HepG2 (cell line): ENCODE results near the gene EFHC2. TPM values are rescaled to one million over a fixed set of nuclear protein-coding genes. Genes with fewer than 3 reads are reported as not detected.

Source experiments
- ATAC-seq: fragments of 200-7000 bp; cut with Tn5 transposase; 3 replicates; pipeline ENCODE4 v1.9.1; 2020; ENCODE audit warnings: mild to moderate bottlenecking, moderate library complexity
- BruUV-seq: library from RNA; stranded (reverse); fragments of 400-500 nt; replicated peaks from 2 replicates; lab custom pipeline; 2021; lab: Mats Ljungman, UMichigan
- CTCF ChIA-PET: fragments of 300-600 bp; formaldehyde crosslinking; extraction: SDS; loops from one replicate; lab custom pipeline; 2021; ENCODE audit warnings: low total read pairs, inconsistent platforms, low intra/inter-chr PET ratio; lab: Yijun Ruan, JAX
- POLR2A ChIA-PET: fragments of 350-600 bp; sonication (Branson Sonifier 250); formaldehyde crosslinking; loops from one replicate; lab custom pipeline; 2020; ENCODE audit warnings: antibody characterized with exemption, inconsistent platforms; lab: Yijun Ruan, JAX
- DNase-seq: peaks from one replicate; pipeline ENCODE4 v3.0.0-alpha.2; 2015; ENCODE audit warnings: low spot score
- FAIRE-seq: peaks from 3 replicates; lab custom pipeline; 2011; peaks lifted over from hg19 to GRCh38; lab: Jason Lieb, UNC
- H2AFZ ChIP-seq: one replicate; pipeline ENCODE4 v1.6.1; 2011; ENCODE audit warnings: low read length, inconsistent platforms
- H3K27ac ChIP-seq: fragments of 300-600 bp; 3 replicates; pipeline ENCODE4 v1.8.0; 2011; ENCODE audit warnings: mixed run types, mild to moderate bottlenecking, mixed read lengths, low read length, inconsistent platforms; ENCODE audit not compliant: insufficient read depth; ENCODE audit errors: extremely low read length
- H3K27me3 ChIP-seq, 2 experiments: fragments of 200-600 bp in 1 of 2; 2 replicates in 1 of 2; 3 replicates in 1 of 2; pipeline versions ENCODE4 v1.6.0 to v1.8.0; 2011; ENCODE audit warnings: low read length in 2 of 2, mild to moderate bottlenecking in 2 of 2, moderate library complexity in 2 of 2, inconsistent platforms in 1 of 2; ENCODE audit not compliant: insufficient read depth in 2 of 2, control insufficient read depth in 1 of 2
- H3K36me3 ChIP-seq, 2 experiments: fragments of 200-600 bp in 1 of 2; replicated peaks in 1 of 2; 2 replicates in 1 of 2; 3 replicates in 1 of 2; pipeline versions ENCODE4 v1.5.1 to v1.8.0; 2011; ENCODE audit warnings: low read length in 2 of 2, inconsistent platforms in 1 of 2; ENCODE audit not compliant: insufficient read depth in 2 of 2, control insufficient read depth in 1 of 2
- H3K4me1 ChIP-seq: 2 replicates; pipeline ENCODE4 v1.5.1; 2012; ENCODE audit warnings: low read length, inconsistent platforms; ENCODE audit not compliant: insufficient read depth
- H3K4me2 ChIP-seq: 2 replicates; pipeline ENCODE4 v1.6.0; 2011; ENCODE audit warnings: low read depth, low read length, inconsistent platforms
- H3K4me3 ChIP-seq, 3 experiments: fragments of 200-600 bp in 1 of 3; sonication (generic), shearing (Covaris generic) in 1 of 3; replicated peaks in 1 of 3; 2 replicates each; pipeline ENCODE4 v1.5.1; 2011 to 2016; ENCODE audit warnings: low read length in 3 of 3, inconsistent platforms in 2 of 3, low read depth in 2 of 3, mild to moderate bottlenecking in 2 of 3, control low read depth in 1 of 3, mixed read lengths in 1 of 3; ENCODE audit not compliant: insufficient read depth in 1 of 3
- H3K79me2 ChIP-seq: one replicate; pipeline ENCODE4 v1.6.1; 2011; ENCODE audit warnings: low read length, inconsistent platforms; ENCODE audit not compliant: insufficient read depth
- H3K9ac ChIP-seq: 2 replicates; pipeline ENCODE4 v1.6.0; 2011; ENCODE audit warnings: mild to moderate bottlenecking, low read depth, low read length, inconsistent platforms; ENCODE audit not compliant: insufficient read depth
- H3K9me3 ChIP-seq: 2 replicates; pipeline ENCODE4 v1.5.1; 2012; ENCODE audit warnings: mild to moderate bottlenecking, low read length
- H4K20me1 ChIP-seq: 2 replicates; pipeline ENCODE4 v1.6.0; 2011; ENCODE audit warnings: inconsistent platforms, mild to moderate bottlenecking, low read length, moderate library complexity; ENCODE audit not compliant: insufficient read depth
- FOXA3 ChIP-seq: IDR thresholded peaks from 2 replicates; pipeline ENCODE4 v1.6.1; 2016; ENCODE audit warnings: missing genetic modification reagents, missing compliant biosample characterization
- SIX4 ChIP-seq: sonication (generic); formaldehyde crosslinking; IDR thresholded peaks from 2 replicates; pipeline ENCODE4 v1.4.0; 2020; ENCODE audit warnings: missing genetic modification reagents
- ZNF781 ChIP-seq: sonication (generic); formaldehyde crosslinking; IDR thresholded peaks from 2 replicates; pipeline ENCODE4 v1.5.1; 2020; ENCODE audit warnings: borderline replicate concordance, mild to moderate bottlenecking, missing genetic modification reagents; ENCODE audit errors: not compliant biosample characterization
- ZNF83 ChIP-seq: sonication (generic); formaldehyde crosslinking; IDR thresholded peaks from 2 replicates; pipeline ENCODE4 v1.4.0; 2020; ENCODE audit warnings: missing genetic modification reagents, mild to moderate bottlenecking, borderline replicate concordance
- WGBS: methylation state at CpG from one replicate; pipeline ENCODE4 v1.1.6; 2017; ENCODE audit warnings: low lambda C conversion rate; 5-methylcytosine and 5-hydroxymethylcytosine counted together
- in situ Hi-C: cut with HindIII; loops from 2 replicates; pipeline ENCODE4 v1.10.0; 2017; ENCODE audit warnings: low pct_unique_long_range_greater_than_20kb; ENCODE audit not compliant: extremely low pct_ligation_motif_present
- intact Hi-C: fragments of 100-400 bp; cut with micrococcal nuclease; formaldehyde crosslinking; loops from one replicate; pipeline ENCODE4 v1.10.0; 2022; ENCODE audit not compliant: unreplicated experiment
- polyA plus RNA-seq, 8 experiments: library from polyadenylated mRNA; depleted of rRNA in 3 of 8; stranded (reverse) in 7 of 8; unstranded in 1 of 8; fragments of >200 nt; fragmentation: Illumina TruSeq in 4 of 8; extraction: Trizol in 4 of 8; gene quantifications; 2 replicates each; pipeline versions ENCODE4 v1.2.1 to v1.2.3, GENCODE V29; 2011 to 2016; ENCODE audit warnings: low read depth in 4 of 8, missing spikeins in 1 of 8, mixed read lengths in 1 of 8; ENCODE audit not compliant: insufficient read depth in 1 of 8
- total RNA-seq, 5 experiments: library from RNA; depleted of rRNA; stranded (reverse); fragments of >200 nt; fragmentation: Illumina TruSeq; extraction: Trizol; gene quantifications; 2 replicates each; pipeline ENCODE4 v1.2.3, GENCODE V29; 2016; ENCODE audit warnings: low read depth in 1 of 5
- TF ChIP-seq, protein P1 (sequence below): sonication (generic); formaldehyde crosslinking; IDR thresholded peaks from 2 replicates; pipeline ENCODE4 v1.4.0; 2020; ENCODE audit warnings: missing genetic modification reagents
- TF ChIP-seq, protein P2 (sequence below): IDR thresholded peaks from 2 replicates; pipeline ENCODE4 v1.6.1; 2016; ENCODE audit warnings: missing compliant biosample characterization, missing genetic modification reagents, borderline replicate concordance

Gene EFHC2
- total and polyA plus RNA-seq, 2 of the 13 experiments (the other 11 are each of a cell fraction or from before 2014, with no cell fraction given): not detected

DNA sequence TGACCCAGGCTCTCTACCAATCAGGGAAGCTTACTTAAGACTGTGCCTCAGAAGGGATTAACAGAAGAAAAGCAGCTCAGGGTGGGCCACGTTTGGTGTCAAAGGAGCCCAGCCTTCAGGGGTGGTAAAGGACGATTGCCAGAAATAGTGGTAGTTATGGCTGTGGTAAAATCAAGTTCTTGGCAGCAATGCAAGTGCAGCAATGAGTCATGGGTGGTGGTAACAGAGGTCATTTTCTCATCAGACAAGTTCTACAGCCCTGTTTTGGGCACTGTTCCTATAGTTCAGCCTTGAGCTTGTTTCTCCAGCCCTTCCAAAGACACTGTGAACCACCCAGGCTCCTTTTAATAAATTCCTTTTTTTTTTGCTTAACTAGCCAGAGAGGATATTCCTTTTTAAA lies 120.3 kb downstream of the EFHC2 start:
- POLR2A ChIA-PET: no interaction called here
- in situ Hi-C loops: no loop called here

DNA sequence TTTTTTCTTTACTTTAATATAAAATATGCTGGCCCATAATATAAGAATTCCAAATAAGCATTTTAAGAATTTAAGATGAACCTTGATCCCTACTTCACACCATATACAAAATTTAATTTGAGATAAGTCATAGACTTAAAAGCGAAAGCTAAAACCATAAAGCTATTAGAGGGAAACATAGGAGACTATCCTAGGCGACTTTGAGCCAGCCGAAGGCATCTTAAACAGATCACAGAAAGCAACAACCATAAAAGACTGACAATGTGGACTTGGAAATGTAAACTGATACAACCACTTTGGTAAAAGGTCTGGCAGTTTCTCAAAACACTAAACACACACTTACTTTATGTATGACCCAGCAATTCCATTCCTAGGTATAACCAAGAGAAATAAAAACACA lies 125.0 kb downstream of the EFHC2 start:
- no peaks in the 10 kb centered on the region for H3K36me3 ChIP-seq
- no peak overlapping the region for H3K9ac ChIP-seq
- POLR2A ChIA-PET: no interaction called here
- no peak overlapping the region for H2AFZ ChIP-seq
- 29% methylated on average over 3 of the region's 3 CpGs for WGBS
- H3K9me3 ChIP-seq: no peaks in the 10 kb centered on the region
- intact Hi-C loops (no loop called here), in situ Hi-C loops (no loop called here)
- H3K27ac ChIP-seq: no peak overlapping the region
- DNase-seq (no peak), FAIRE-seq (no peak), ATAC-seq (no peak)
- no peak overlapping the region for H3K4me3 ChIP-seq
- H3K79me2 ChIP-seq: no peaks in the 10 kb centered on the region
- H3K27me3 ChIP-seq: no peaks in the 10 kb centered on the region
- TF ChIP-seq FOXA3 (CRISPR knock-in tag): no peak
- no peak for TF ChIP-seq SIX4
- TF ChIP-seq ZNF781 (CRISPR knock-in tag): no peak
- TF ChIP-seq, protein P1, sequence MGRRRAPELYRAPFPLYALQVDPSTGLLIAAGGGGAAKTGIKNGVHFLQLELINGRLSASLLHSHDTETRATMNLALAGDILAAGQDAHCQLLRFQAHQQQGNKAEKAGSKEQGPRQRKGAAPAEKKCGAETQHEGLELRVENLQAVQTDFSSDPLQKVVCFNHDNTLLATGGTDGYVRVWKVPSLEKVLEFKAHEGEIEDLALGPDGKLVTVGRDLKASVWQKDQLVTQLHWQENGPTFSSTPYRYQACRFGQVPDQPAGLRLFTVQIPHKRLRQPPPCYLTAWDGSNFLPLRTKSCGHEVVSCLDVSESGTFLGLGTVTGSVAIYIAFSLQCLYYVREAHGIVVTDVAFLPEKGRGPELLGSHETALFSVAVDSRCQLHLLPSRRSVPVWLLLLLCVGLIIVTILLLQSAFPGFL (CRISPR knock-in tag): no peak
- H4K20me1 ChIP-seq: no peaks in the 10 kb centered on the region
- H3K4me2 ChIP-seq: no peak overlapping the region
- no peaks in the 10 kb centered on the region for H3K4me1 ChIP-seq
- CTCF ChIA-PET: no interaction called here
- BruUV-seq: no TSS peak

More for the DNA sequence above, 120.3 kb downstream of the EFHC2 start:
- intact Hi-C loops: no loop called here
- DNase-seq: no peak
- no peak for ATAC-seq
- H3K4me2 ChIP-seq: no peak overlapping the region
- TF ChIP-seq ZNF83 (CRISPR knock-in tag): no peak
- TF ChIP-seq, protein P2, sequence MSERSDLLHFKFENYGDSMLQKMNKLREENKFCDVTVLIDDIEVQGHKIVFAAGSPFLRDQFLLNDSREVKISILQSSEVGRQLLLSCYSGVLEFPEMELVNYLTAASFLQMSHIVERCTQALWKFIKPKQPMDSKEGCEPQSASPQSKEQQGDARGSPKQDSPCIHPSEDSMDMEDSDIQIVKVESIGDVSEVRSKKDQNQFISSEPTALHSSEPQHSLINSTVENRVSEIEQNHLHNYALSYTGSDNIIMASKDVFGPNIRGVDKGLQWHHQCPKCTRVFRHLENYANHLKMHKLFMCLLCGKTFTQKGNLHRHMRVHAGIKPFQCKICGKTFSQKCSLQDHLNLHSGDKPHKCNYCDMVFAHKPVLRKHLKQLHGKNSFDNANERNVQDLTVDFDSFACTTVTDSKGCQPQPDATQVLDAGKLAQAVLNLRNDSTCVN (CRISPR knock-in tag): no peak
- TF ChIP-seq, all 625 proteins: peak for 0
- H4K20me1 ChIP-seq: no peaks in the 10 kb centered on the region
- H3K9ac ChIP-seq: no peak overlapping the region
- no peaks in the 10 kb centered on the region for H3K27me3 ChIP-seq
- CTCF ChIA-PET: no interaction called here
- no peaks in the 10 kb centered on the region for H3K79me2 ChIP-seq
- H3K4me1 ChIP-seq: no peaks in the 10 kb centered on the region
- no peak overlapping the region for H3K4me3 ChIP-seq
- H3K27ac ChIP-seq: no peak overlapping the region
- no TSS peak for BruUV-seq
- H3K36me3 ChIP-seq: no peaks in the 10 kb centered on the region
- no peak overlapping the region for H2AFZ ChIP-seq
- FAIRE-seq: no peak
- no peaks in the 10 kb centered on the region for H3K9me3 ChIP-seq
- no CpG with 5 or more reads among the region's 2 CpGs for WGBS
